Sciatic nerve (tissue), 2 donors: ENCODE results near the gene UNC119. TPM values are rescaled to one million over a fixed set of nuclear protein-coding genes. Genes with fewer than 3 reads are reported as not detected.

Experiments
- ATAC-seq: fragments of 200-7000 bp; cut with Tn5 transposase; one replicate; pipeline ENCODE4 v1.9.1; 2020; ENCODE audit warnings: mild to moderate bottlenecking, moderate library complexity
- DNase-seq: peaks from one replicate; pipeline ENCODE4 v3.0.0-alpha.2; 2020; ENCODE audit warnings: low spot score
- intact Hi-C: fragments of 100-400 bp; cut with DNase I; formaldehyde crosslinking; loops from one replicate; pipeline ENCODE4 v1.14.2; 2022
- total RNA-seq: library from RNA; stranded (reverse); fragmentation: NEBNext Ultra II Directional; extraction: Animal tissue kit (Norgen Biotek cat#: 25700); gene quantifications from one replicate; pipeline ENCODE4 v1.2.1, GENCODE V29; 2021
- donor health status: DM: no; HTN: no; CAD: no.
- donor health status: DM: no; HTN: no; CAD: no.

UNC119 gene
- total RNA-seq, 1 donor from 2014 or later, result 28.3 TPM

GRCh38 chr17:28574526-28574925 is 22.1 kb upstream of the UNC119 start:
- ATAC-seq (no peak), DNase-seq (no peak)
- intact Hi-C loops, result no loop called here

GRCh38 chr17:28573966-28574480 is 21.6 kb upstream of the UNC119 start:
- intact Hi-C loops, result no loop called here
- ATAC-seq (no peak), DNase-seq (no peak)

- intact Hi-C loops, result no loop called here
- no peak for ATAC-seq
- DNase-seq, result no peak
Measured at GRCh38 chr17:28573521-28573920, 21.1 kb upstream of the UNC119 start.

GRCh38 chr17:28573040-28573380 is 20.6 kb upstream of the UNC119 start:
- DNase-seq (no peak), ATAC-seq (no peak)
- intact Hi-C loops, result no loop called here

- DNase-seq, result no peak
- no peak for ATAC-seq
- intact Hi-C loops, result no loop called here
Measured at GRCh38 chr17:28572259-28573039, 20.0 kb upstream of the UNC119 start.

- peak; percentile 99 for ATAC-seq
- intact Hi-C loops, result no loop called here
Measured at GRCh38 chr17:28571361-28572122, 19.1 kb upstream of the UNC119 start, which contains the start of gene PIGS. Gene PIGS, minus strand, starts transcription at chr17:28571524. Its CDS starts 28 bp downstream, at chr17:28571496.

GRCh38 chr17:28570716-28571360 is 18.4 kb upstream of the UNC119 start:
- intact Hi-C loops, result no loop called here
- no peak for DNase-seq
- ATAC-seq, result peak; percentile 41

More at GRCh38 chr17:28571361-28572122, 19.1 kb upstream of the UNC119 start, which contains the start of gene PIGS:
- DNase-seq, result peak; percentile 96

GRCh38 chr17:28569446-28569845 is 17.0 kb upstream of the UNC119 start:
- intact Hi-C loops, result no loop called here
- DNase-seq (no peak), ATAC-seq (no peak)

GRCh38 chr17:28567604-28568003 is 15.2 kb upstream of the UNC119 start:
- no peak for ATAC-seq
- intact Hi-C loops, result no loop called here
- no peak for DNase-seq

GRCh38 chr17:28563475-28563874 is 11.1 kb upstream of the UNC119 start:
- DNase-seq, result no peak
- intact Hi-C loops, result no loop called here
- ATAC-seq, result no peak

- DNase-seq (no peak), ATAC-seq (no peak)
- intact Hi-C loops, result no loop called here
Measured at GRCh38 chr17:28555022-28555421, 2.6 kb upstream of the UNC119 start.

- ATAC-seq, result no peak
- intact Hi-C loops, result no loop called here
- no peak for DNase-seq
Measured at GRCh38 chr17:28554565-28554964, 2.1 kb upstream of the UNC119 start.

GRCh38 chr17:28553000-28553505 is 629 bp upstream of the UNC119 start:
- no peak for ATAC-seq
- DNase-seq, result no peak
- intact Hi-C loops, result no loop called here

- DNase-seq (no peak), ATAC-seq (no peak)
- intact Hi-C loops, result no loop called here
Measured at GRCh38 chr17:28551421-28552175, 826 bp downstream of the UNC119 start.

GRCh38 chr17:28550858-28551257 is 1.6 kb downstream of the UNC119 start:
- intact Hi-C loops, result no loop called here
- no peak for ATAC-seq
- DNase-seq, result no peak

- intact Hi-C loops, result no loop called here
- ATAC-seq (no peak), DNase-seq (no peak)
Measured at GRCh38 chr17:28549236-28550132, 2.9 kb downstream of the UNC119 start.

GRCh38 chr17:28548417-28549130 is 3.9 kb downstream of the UNC119 start:
- no peak for ATAC-seq
- no peak for DNase-seq
- intact Hi-C loops, result no loop called here
